ENCODE measurements around the gene NDUFA8.

NDUFA8 gene

DNA sequence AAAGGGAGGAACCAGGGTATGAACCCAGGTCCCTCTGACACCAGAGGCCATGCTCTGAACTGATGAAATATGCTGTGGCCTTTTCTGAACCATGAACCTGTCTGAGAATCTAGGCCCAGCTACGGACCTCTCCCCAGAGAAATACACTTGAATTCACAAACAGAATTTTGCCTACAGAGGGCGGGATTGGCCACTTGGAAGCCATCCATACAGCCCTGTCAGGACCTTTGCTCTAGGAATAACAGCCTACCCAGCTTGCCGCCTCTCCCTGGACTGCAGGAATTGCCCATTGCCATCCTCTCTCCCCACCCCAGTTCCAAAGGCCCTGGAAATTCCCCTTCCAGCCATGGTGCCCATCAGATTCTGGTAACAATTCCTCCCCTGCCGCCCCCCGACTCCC, 26.7 kb upstream of the NDUFA8 start:
- DNase-seq (ENCODE audit: extremely low read depth, low read depth), result no peak
- TF ChIP-seq, protein P1, sequence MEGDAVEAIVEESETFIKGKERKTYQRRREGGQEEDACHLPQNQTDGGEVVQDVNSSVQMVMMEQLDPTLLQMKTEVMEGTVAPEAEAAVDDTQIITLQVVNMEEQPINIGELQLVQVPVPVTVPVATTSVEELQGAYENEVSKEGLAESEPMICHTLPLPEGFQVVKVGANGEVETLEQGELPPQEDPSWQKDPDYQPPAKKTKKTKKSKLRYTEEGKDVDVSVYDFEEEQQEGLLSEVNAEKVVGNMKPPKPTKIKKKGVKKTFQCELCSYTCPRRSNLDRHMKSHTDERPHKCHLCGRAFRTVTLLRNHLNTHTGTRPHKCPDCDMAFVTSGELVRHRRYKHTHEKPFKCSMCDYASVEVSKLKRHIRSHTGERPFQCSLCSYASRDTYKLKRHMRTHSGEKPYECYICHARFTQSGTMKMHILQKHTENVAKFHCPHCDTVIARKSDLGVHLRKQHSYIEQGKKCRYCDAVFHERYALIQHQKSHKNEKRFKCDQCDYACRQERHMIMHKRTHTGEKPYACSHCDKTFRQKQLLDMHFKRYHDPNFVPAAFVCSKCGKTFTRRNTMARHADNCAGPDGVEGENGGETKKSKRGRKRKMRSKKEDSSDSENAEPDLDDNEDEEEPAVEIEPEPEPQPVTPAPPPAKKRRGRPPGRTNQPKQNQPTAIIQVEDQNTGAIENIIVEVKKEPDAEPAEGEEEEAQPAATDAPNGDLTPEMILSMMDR (IDR thresholded peaks at IDR 0.05; ENCODE audit: low read depth, low read length), result no peak

DNA sequence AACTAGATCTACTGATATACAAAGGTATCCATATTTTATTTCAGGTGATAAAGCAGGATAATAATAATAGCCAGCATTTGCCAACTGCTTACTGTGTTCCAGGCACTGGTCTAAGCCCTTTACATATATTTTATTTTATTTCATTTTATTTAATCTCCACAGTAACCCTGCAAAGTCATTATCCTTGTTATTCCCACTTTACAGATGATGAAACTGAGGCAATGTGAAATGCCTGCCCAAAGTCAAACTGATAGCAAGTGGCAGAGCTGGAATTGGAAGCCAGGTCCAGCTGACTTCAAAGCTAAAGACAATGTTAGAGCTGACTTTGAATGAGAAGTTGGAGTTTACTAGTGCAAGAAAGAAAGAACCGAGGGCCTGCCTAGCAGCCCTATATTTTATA, 25.0 kb upstream of the NDUFA8 start:
- no peak for DNase-seq (ENCODE audit: extremely low read depth, low read depth)
- TF ChIP-seq, protein P1 (IDR thresholded peaks at IDR 0.05; ENCODE audit: low read depth, low read length), result no peak

DNA sequence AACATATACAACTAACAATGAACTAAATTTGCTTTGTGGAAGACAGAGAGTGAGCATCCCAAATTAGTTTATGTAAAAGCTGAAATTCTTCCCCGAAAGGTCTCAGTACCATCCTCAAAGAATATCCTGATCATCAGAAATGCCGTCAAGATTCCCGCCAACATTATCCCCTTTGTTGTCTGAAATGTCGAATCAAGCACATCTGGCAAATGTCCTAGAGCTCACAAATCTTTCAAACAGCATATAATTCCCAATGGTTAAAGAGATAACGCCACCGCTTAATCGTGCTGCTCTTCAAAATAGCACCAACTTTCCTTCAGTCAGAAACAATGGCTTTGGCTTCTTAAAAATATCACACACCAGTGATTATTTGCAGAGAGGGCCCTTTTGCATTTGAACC, 23.9 kb upstream of the NDUFA8 start:
- no peak for DNase-seq (ENCODE audit: extremely low read depth, low read depth)
- TF ChIP-seq, protein P1 (IDR thresholded peaks at IDR 0.05; ENCODE audit: low read depth, low read length), result no peak

DNA sequence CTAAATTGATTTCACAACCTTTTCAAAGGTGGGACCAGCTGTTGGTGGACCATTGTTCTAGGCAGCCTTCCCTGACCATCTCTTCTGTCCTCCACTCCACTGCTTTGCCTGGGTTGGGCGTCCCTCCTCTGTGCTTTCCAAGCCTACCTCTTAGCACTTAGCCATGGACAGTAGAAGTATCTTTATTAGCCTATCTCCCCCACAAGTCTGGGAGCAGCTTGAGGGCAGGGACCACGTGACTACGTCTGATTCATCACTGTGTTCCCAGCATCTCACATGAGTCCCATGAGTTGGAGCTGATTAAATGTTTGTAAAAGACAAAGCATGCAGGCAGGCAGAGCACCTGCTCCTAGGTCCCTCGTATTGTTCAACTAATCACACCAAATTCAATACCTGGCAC, 21.1 kb upstream of the NDUFA8 start:
- DNase-seq (ENCODE audit: extremely low read depth, low read depth), result no peak

DNA sequence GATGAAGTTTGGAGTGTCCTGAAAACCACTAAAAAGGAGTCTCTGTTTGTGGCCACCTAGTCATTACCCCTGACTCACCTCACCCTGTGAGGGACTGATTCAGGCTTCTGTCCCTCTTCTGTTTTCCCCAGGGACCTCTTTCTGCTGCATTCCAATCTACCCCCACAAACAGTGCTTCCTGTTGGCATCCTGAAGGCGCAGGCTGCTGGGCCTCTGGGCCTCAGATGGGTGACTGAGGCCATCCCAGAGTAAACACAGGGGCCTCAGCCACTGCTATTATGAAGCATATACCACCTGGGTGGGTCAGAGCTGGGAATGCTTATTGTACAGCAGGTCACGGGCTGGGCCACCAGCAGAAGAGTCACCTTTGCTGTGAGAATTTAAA, 20.1 kb upstream of the NDUFA8 start:
- TF ChIP-seq, protein P1 (IDR thresholded peaks at IDR 0.05; ENCODE audit: low read depth, low read length), result no peak
- DNase-seq (ENCODE audit: extremely low read depth, low read depth), result no peak

More for the DNA sequence above, 21.1 kb upstream of the NDUFA8 start:
- TF ChIP-seq, protein P1 (IDR thresholded peaks at IDR 0.05; ENCODE audit: low read depth, low read length), result no peak

DNA sequence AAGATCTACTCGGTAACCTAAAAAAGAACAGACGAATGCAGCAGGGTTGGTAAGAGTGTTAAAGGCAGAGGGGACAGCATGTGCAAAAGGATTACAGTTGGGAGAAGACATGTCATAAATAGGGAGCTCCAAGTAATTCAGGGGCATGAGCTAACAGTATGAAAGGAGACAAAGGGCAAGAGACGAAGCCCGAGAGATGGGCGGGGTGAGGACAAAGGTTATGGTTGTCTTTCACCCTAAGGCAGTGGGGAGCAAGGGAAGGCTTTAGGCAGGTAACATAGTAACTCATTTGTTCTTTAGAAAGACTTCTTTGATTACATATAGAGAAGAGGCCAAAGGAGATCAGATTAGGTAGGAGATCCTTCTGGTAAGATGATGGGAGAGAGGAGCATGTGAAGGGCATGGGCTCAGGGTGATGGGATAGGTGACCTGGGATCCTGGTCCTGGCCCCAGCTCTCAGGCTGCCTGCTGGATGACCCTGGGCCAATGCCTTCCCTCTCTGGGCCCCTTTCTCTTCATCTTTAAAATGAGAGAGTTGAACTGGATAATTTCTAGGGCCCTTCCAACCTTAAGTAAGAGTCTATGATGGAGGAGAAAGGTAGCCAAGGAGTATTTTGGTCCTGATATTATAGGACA, 19.6 kb upstream of the NDUFA8 start:
- TF ChIP-seq, protein P1 (IDR thresholded peaks at IDR 0.05; ENCODE audit: low read depth, low read length), result no peak

DNA sequence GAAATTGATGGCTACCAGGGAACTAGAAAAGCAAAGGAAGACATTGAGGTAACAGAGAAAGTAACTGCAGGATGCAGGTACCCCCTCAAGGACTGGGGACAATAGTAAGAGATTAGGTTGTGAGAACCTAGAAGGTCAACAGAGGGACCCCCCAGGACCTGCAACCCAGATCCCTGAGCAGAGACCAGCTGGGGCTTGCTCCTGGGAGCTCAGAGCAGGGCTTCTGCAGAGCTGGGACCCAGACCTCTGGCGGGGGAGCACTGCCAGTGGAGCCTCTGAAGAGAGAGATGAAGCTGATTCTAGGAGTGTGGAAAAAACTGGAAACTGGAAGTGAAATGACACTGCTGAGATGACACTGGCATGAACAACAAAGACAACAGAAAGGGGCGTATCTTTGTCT, 17.3 kb upstream of the NDUFA8 start:
- no peak for DNase-seq (ENCODE audit: extremely low read depth, low read depth)
- TF ChIP-seq, protein P1 (IDR thresholded peaks at IDR 0.05; ENCODE audit: low read depth, low read length), result no peak

More for the DNA sequence above, 19.6 kb upstream of the NDUFA8 start:
- DNase-seq (ENCODE audit: extremely low read depth, low read depth), result no peak
